ENCODE results near the gene SARDH.

- TF ChIP-seq, protein P1, sequence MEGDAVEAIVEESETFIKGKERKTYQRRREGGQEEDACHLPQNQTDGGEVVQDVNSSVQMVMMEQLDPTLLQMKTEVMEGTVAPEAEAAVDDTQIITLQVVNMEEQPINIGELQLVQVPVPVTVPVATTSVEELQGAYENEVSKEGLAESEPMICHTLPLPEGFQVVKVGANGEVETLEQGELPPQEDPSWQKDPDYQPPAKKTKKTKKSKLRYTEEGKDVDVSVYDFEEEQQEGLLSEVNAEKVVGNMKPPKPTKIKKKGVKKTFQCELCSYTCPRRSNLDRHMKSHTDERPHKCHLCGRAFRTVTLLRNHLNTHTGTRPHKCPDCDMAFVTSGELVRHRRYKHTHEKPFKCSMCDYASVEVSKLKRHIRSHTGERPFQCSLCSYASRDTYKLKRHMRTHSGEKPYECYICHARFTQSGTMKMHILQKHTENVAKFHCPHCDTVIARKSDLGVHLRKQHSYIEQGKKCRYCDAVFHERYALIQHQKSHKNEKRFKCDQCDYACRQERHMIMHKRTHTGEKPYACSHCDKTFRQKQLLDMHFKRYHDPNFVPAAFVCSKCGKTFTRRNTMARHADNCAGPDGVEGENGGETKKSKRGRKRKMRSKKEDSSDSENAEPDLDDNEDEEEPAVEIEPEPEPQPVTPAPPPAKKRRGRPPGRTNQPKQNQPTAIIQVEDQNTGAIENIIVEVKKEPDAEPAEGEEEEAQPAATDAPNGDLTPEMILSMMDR (IDR thresholded peaks at IDR 0.05) = no peak
- no peak for TF ChIP-seq EZH2 (IDR thresholded peaks at IDR 0.05; ENCODE audit: borderline replicate concordance, insufficient read depth, low read depth, low read length, poor library complexity, severe bottlenecking)
Observed at GRCh38 chr9:133700819-133701320, 37.3 kb downstream of the SARDH start.
